ENCODE data around the gene KIAA0040.
"Not testable (repeated sequence)": the region's sequence is repeated elsewhere in the genome, so short reads cannot be mapped to it uniquely, and the experiment has no call there.

KIAA0040 gene

DNA sequence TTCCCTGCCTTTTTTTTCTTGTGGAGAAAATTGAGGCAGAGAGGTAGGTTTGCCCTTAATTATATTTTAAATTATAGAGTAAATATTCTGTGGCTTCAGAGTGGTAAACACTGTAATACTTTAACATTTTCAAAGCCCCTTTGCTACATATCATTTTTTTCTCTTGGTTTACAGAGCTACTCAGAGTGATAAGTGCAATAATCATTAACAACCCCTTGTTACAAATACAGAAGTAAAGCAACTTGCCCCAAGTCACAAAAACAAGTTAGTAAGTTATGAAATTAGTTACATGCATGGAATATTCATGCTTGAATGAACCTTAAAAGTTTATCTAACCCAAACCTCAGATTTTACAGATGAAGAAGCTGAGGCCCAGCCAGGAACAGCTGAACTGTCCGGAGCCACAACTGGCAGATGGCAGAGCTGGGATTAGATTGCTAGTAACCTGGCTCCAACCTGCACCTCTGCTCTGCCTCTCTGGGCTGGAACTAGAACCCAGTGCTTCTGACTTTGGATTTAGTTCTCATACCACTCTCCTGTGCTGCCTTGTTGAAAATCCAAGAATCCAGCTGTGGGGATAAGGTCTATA, 76.3 kb downstream of the KIAA0040 start:
- ATAC-seq (ENCODE audit: low read depth), result no peak
- Histone ChIP-seq H3K9me3 (ENCODE audit: severe bottlenecking) (no peaks in the 10 kb centered on the region), H3K27me3 (ENCODE audit: insufficient read depth, poor library complexity, severe bottlenecking) (no peaks in the 10 kb centered on the region), H3K4me1 (ENCODE audit: insufficient read depth, poor library complexity, severe bottlenecking) (no peaks in the 10 kb centered on the region), H3K4me3 (ENCODE audit: severe bottlenecking) (no peak overlapping the region), H3K36me3 (ENCODE audit: low read depth) (no peaks in the 10 kb centered on the region), H3K27ac (ENCODE audit: poor library complexity, severe bottlenecking) (no peak overlapping the region)
- DNase-seq (ENCODE audit: low spot score), result no peak
- no peak for TF ChIP-seq CTCF (IDR thresholded peaks at IDR 0.05; ENCODE audit: poor library complexity, severe bottlenecking)

DNA sequence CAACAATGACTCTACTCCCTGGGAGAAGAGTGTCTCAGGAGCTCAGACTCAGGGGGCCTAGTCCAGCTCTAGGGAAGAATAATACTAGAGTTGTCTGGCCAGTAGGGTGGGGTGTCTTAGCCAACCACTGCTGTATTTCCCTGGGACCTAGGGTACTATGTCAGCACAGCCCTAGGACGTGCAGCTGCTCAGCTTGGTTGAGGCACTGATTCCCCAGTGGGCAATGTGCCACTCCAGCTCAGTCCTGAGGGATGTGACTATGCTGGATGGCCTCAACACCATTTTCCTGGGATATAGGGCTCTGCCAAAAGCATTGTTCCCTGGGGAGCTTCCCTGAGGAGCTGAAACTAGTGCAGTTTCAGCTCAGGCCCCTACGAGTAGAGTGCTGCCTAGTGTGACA, 77.6 kb downstream of the KIAA0040 start:
- Histone ChIP-seq H3K4me3 (ENCODE audit: severe bottlenecking) (no peak overlapping the region), H3K9me3 (ENCODE audit: severe bottlenecking) (no peaks in the 10 kb centered on the region), H3K27ac (ENCODE audit: poor library complexity, severe bottlenecking) (no peak overlapping the region), H3K27me3 (ENCODE audit: insufficient read depth, poor library complexity, severe bottlenecking) (no peaks in the 10 kb centered on the region), H3K4me1 (ENCODE audit: insufficient read depth, poor library complexity, severe bottlenecking) (no peaks in the 10 kb centered on the region), H3K36me3 (ENCODE audit: low read depth) (no peaks in the 10 kb centered on the region)
- no peak for ATAC-seq (ENCODE audit: low read depth)
- no peak for TF ChIP-seq CTCF (IDR thresholded peaks at IDR 0.05; ENCODE audit: poor library complexity, severe bottlenecking)
- DNase-seq (ENCODE audit: low spot score), result no peak

DNA sequence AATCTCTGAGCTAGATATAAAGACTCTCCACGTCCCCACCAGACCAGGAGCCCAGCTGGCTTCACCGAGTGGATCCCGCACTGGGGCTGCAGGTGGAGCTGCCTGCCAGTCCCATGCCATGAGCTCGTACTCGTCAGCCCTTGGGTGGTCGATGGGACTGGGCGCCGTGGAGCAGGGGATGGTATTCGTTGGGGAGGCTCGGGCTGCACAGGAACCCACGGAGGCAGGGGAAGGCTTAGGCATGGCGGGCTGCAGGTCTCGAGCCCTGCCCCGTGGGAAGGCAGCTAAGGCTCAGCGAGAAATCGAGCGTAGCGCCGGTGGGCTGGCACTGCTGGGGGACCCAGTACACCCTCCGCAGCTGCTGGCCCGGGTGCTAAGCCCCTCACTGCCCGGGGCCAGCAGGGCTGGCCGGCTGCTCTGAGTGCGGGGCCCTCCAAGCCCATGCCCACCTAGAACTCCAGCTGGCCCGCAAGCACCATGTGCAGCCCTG, 84.2 kb downstream of the KIAA0040 start:
- ATAC-seq (ENCODE audit: low read depth); H3K27ac ChIP-seq (ENCODE audit: poor library complexity, severe bottlenecking); H3K4me1 ChIP-seq (ENCODE audit: insufficient read depth, poor library complexity, severe bottlenecking); H3K9me3 ChIP-seq (ENCODE audit: severe bottlenecking); H3K4me3 ChIP-seq (ENCODE audit: severe bottlenecking); H3K36me3 ChIP-seq (ENCODE audit: low read depth); DNase-seq (ENCODE audit: low spot score); H3K27me3 ChIP-seq (ENCODE audit: insufficient read depth, poor library complexity, severe bottlenecking): not testable (repeated sequence)
